Stimulated activated CD4-positive, alpha-beta T cell treated with anti-CD3 and anti-CD28 coated beads, Interleukin-15, amount 100 ng/mL, for 24 hours (primary cell): ENCODE data around the gene FAIM2.
"Not testable (repeated sequence)": the region's sequence is repeated elsewhere in the genome, so short reads cannot be mapped to it uniquely, and the experiment has no call there.

Experiments used
- DNase-seq: peaks from one replicate; pipeline ENCODE4 v3.0.0-alpha.2; 2020

The FAIM2 gene

DNA sequence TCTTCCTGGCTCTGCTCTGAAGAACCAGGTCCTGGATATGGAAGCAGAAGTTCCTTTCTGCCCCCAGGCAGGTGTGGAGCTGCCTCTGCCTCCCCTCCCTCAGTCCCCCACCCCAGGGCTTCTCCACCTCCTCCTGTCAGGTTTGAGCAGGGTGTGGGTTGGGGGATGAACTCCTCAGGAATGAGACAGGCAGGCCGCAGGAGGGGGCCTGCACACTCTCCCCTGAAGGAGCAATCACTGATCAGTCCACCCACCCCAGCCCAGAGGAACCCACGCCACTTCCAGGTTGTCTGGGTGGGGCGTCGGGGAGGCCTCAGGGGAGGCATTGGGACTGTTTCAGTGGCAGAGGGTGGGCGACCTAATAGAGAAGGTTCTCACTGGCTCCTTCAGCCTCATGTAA, 26.6 kb downstream of the FAIM2 start:
- DNase-seq: no peak

DNA sequence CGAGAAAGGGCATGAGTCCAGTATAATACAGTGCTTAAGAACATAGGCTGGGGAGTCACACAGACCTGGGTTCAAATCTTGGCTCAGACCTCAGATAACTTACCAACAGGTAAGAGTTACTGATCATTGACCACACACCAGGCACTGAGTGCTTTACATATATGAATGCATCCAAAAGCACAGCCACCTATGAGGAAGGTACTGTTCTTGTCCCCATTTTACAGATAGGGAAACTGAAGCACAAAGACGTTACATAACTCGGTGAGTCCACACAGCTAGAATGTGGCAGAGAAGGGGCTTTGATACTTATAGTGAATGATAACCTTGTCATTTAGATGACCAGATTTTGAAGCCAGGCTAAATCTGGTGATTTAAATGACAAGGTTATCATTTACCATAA, 27.6 kb downstream of the FAIM2 start:
- no peak for DNase-seq

- DNase-seq: no peak
Observed at GRCh38 chr12:49875115-49875720, 28.5 kb downstream of the FAIM2 start.

DNA sequence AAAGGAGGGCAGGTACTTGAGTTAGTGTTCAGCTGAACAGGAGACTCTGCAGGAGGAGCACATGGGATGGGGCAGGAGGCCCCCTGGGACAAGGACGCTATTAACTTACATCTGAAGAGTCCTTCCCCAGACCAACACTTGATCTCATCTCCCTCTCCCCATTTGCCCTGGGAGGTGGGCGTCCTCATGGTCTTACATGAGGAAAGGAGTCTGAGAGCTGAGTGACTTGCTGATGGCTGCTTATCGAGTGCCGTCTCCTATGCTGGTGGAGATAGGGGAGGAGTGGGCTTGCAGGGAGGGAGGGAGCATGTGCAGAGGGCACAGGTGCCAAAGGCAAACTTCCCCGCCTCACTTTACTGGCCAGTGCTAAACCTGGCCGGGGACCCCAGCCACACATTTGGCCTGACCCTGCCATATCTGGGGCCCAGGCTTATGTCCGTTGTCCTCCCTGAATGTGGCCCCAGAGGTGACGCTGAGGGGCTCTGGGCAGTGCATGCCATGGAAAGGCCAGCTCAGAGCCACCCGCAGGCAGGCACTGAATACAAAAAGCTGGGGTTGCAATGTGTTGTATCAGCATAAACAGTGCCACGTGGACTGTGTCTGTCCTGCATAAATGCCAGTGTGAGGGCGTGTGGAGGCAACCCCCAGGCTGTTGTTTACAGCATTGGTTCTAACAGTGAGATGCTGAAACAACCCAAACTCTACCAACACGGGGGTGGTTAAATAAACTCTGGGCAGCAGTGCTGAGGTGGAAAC, 29.4 kb downstream of the FAIM2 start:
- DNase-seq: no peak

DNA sequence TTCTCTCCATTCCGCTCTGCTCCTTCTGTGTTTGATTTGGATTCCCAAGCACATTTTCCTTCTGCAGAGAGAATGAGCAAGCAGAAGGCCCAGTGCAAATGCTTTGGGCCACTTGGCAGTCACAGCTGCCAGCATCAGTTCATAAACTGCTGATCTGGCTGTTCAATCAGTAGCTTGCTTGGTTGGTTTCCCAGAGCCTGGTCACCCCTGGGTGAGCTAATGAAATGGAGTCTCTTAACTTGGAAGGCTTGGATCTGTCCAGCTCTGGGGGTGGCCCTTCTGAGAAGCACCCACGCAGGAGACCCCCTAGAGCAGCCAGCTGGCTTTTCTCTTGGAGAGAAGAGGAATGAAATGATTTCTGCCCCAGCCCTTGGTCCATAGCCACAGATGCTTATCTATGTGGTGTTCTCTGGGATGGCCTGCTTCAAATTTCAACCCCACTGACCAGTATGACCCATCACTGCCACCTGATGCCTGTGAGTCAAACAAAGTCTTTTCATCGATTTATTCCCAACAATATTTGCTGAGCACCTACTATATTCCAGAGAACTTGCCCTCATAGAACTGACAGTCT, 30.3 kb downstream of the FAIM2 start:
- no peak for DNase-seq

- DNase-seq: no peak
Observed at GRCh38 chr12:49872781-49873181, 30.9 kb downstream of the FAIM2 start.

DNA sequence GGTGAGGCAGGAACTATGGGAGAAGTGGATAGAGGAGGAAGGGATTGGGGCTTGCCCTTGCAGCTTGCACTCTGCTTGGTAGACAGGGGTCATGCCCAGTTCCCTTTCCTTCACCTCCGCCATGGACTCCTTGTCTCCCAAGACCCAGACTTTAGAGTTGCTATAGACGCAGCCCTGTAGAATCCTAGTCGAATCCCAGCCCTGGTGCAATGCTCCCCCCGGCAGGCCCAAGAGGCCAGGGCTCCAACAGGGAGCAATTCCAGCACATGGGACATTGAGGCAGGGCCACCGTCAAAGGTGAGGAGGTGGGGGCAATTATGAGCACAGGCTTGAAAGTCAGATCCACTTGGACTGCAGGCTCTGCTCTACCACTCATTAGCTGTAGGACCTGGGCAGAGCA, 31.3 kb downstream of the FAIM2 start:
- DNase-seq: no peak

DNA sequence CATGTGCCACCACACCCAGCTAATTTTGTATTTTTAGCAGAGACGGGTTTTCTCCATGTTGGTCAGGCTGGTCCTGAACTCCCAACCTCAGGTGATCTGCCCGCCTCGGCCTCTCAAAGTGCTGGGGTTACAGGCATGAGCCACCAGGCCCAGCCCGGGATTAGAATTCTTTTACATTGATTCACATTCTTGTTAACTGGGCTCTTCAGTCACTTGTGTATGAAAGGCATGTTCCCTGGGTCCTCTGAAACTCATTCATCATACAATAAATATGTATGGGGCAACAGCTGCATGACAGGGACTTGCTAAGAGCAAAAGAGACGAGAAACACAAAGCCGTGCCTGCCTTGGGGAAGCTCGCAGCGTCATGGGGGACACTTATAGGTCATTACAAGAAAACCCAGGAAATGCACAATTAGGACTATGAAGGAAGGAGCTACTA, 31.9 kb downstream of the FAIM2 start:
- DNase-seq: not testable (repeated sequence)

- no peak for DNase-seq
Observed at GRCh38 chr12:49871263-49871561, 32.5 kb downstream of the FAIM2 start.

GRCh38 chr12:49870501-49871262, 33.0 kb downstream of the FAIM2 start:
- no peak for DNase-seq

DNA sequence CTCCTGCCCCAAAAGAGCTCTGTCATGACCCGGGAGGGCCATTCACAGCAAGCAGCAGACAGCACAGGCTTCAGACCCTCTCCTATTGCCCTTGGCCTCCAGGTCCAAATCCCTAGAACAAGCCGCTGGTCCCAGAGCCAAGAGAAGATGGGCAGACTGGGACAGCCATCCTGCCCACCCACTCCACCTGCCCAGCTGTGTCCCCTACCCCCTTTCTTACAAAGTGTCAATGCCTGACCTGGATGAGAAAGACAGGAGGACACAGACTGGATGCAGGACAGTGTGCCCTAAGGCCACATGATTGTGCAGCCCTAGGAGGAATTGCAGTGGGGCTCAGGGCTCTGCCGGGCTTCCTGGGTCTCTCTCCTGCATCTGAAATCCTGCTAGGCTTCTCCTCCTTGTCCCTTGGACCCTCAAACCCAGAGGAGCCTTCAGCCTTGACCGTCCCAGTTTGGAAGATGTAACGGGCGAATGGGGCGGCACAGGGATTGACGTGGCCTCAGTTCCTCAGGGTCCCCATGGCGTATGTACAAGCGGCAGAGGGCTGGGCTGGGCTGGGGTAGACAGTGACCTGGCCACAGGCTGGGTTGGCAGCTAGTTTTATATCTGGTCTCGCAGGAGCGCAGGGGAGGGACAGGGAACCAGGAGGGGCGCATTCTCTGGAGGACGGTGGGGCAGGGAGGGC, 33.7 kb downstream of the FAIM2 start:
- no peak for DNase-seq

DNA sequence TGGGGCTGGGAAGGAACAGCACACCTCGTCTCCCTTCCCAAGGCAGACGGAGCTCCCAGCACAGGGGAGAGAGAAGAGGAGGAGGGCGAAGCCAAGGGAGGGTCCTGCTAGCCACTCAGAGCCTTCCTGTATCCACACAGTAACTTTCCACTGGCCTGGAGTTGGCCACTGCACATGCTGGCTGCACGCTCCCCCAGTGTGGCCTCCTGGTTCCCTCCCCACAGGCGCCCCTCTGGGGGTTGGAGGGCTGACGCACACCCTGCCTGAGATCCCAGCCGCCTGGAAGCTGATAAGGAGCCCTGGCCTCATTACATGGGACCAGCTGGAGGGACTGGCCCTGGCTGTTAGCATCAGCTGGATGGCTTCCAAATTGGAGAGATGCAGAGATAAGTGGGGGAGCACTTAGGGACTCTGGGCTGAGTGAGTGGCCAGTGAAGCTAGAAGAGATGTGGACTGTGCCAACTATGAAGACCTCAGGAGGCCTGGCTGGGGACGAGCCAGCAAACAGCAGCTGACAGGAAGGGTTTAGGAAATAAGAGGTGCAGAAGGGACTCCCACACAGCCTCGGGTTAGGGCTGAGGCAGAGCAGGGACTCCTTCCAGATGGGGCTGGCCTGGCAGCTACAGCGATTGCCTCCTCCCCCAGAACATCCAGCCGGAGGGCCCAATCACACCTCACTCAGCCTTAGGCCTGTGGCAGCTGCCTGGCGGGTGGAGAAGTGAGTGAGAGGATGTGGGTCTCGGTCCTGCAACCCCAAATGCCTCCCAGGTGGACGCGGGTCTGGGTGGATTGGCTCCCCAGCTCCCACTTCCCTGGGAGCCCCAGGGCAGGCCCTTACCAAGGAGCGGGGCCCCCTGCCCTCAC, 34.5 kb downstream of the FAIM2 start:
- no peak for DNase-seq

DNA sequence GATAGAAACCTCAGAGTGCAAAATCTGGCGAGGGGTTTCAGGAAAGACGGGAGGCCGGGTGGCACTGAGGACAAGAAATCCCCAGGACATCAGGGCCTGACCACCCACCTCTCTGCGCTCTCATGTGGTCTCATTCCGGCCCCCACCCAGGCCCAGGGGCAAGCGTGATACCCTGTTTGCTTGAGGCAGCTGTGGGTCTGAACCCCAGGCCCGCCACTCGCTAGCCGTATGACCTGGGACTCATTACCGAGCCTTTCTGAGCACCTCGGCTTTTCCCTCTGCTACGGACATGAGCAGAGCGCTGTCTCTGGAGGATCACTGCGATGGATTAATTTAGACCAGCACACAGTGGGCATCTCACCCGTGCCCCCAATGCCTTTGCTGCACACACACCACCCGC, 35.3 kb downstream of the FAIM2 start:
- DNase-seq: no peak

DNA sequence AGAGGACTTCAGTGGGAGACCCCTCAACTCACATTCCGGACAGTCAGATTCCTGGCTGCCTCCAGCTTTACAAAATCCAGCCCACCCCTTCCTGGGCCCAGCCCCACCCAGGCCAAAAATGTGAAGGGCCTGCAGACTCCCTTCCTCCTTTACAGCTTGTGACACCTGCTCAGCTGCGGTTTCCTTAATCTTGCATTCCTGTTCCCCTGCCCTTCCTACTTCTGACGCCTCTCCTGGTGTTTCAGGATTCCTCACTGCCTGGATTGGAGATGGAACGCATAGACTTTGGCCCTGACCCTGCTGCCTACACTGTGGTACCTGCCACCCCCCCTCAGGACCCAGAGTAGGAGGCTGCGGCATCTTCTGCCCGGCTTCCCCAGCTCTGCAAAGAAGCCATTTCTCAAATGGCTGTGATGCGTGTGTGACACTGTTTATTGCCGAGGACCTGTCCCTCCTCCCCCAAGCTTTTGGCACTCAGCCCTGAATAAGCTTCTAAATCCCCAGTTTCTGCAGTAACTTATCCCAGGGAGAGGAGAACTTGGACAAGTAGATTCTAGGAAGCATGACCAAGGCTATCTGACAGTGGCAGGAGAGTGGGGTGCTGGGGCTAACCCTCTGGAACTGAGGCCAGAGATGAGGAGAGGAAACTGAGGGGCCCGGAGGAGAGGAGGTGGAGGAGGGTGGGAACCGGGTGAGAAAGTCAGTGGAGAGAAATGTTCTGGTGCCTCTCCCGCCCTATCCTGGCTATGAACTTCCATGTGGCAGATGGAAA, 35.9 kb downstream of the FAIM2 start:
- no peak for DNase-seq

- peak; percentile 80 for DNase-seq
Observed at GRCh38 chr12:49866859-49867569, 36.7 kb downstream of the FAIM2 start.

- no peak for DNase-seq
Observed at GRCh38 chr12:49865782-49866135, 37.9 kb downstream of the FAIM2 start.

GRCh38 chr12:49865109-49865781, 38.5 kb downstream of the FAIM2 start:
- DNase-seq: no peak

GRCh38 chr12:49864798-49865090, 39.0 kb downstream of the FAIM2 start:
- DNase-seq: no peak

DNA sequence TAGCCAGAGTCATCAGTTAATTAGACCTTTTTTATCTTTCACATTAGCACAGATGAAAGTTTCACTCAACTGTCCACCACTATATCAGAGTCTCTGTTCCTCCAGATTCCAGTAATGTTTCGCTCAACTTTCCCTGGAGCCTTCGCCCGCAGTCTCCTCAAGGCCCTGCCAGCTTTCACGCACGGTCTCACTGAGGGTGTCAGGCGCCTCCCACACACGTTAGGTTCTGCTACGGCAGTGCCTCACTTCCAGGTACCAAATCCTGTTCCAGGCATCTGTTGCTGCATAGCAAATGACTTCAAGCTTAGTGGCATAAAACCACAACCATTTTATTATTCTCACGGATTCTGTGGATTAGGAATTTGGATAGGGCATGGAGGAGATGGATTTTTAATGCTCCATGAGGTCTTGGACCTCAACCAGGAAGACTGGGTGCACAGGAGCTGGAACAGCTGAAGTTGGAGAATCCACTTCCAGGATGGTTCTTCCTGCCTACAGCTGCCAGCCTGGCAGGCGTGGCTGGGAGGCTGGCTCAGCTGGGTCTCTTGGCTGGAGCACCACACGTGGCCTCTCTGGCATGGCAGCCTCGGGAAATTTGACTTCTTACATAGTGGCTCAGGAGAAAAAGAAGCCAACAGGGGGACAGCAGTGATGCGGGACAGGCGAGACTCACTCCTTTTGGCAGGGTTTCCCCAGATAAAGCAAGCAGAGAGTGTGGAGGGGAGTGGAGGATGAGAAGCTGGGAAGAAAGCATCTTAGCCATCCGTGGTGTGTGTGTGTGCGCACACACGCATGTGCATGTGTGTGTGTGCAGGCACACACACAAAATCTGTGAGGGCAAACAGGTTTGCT, 39.5 kb downstream of the FAIM2 start:
- DNase-seq: no peak
